ENCODE measurements around the gene ZNF35.

Gene ZNF35

DNA sequence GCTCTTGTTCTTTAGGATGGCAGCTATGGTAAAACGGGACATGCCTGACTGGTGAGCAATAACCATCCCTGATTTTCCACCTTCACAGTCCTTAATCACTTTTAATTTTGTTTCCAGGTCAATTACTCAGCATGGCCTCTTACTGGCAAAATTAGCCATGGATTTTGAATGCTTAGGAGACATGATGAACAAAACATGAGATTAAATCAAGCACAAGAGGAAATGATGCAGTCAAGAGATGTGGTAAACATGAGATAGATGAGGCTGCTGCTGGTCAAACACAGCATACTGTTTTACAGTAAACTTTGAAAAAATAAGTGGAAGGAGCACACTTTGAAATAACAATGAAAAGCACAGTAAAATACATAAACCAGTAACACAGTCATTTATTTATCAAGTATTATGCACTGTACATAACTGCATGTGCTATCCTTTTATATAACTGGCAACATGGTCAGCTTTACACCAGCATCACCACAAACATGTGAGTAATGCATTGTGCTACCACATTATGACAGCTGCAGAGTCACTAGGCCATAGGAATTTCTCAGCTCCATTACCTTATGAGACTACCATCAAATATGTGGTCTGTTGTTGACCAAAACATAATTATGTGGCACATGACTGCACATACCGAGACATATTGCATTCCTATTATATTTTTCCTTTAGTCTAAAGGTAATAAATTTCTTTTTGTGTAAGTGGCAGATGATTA is 33.8 kb downstream of the ZNF35 start:
- no peak for DNase-seq (ENCODE audit: low read depth in 1 of 2, low spot score in 1 of 2)

DNA sequence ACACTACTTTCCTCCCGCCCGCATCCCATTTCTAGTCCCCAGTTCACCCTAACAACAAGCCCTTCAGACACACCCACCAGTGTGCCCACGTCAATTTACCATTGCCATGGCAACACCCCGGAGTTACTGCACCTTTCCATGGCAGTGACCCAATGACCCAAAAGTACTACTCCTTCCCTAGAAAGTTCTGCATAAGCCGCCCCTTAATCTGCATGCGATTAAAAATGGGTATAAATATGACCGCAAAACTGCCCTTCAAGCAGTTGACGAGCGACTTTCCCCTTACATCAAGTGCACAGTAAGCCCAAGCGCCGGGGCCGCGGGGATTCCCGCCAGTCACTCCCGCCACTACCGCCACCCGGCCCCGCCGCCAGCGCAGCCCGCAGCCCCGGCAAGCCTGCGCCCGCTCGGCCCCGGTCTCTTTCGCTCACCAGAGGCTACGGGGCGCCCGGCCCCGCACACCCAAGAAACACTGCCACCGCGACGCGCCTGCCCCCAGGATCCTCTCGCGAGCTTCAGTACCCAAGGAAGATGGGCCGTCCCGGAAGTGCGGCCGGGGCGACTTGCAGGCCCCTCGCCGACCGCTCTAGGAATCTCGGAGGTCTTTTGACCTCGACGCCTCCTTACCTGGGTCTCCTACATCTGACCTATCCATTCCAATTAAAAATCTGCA is 36.7 kb downstream of the ZNF35 start:
- DNase-seq (ENCODE audit: low read depth in 1 of 2, low spot score in 1 of 2) = peak in 1 of 2 donors; percentile 54

DNA sequence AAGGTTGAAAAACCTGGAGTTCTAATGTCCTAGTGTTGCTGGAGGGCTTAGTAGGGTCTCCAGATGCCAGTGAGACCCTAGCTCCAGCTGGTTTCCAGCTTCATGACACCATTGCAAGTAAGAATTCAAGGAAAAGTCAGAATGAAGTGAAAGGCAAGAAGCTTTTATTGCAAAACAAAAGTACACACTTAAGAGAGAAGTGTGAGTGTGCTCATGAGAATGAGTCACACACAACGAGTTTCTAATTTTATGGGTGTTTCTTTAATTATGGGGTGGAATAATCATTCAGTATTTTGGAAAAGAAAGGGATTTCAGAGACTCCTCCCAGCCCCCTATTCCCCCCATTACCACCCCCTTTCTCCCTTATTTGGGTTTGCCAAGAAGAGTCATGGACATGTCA is 39.4 kb downstream of the ZNF35 start:
- DNase-seq (ENCODE audit: low read depth in 1 of 2, low spot score in 1 of 2) = no peak
